ENCODE results near the gene NTN3. TPM values are rescaled to one million over a fixed set of nuclear protein-coding genes. Genes with fewer than 3 reads are reported as not detected.

NTN3 gene
- total RNA-seq, 1 experiment from 2014 or later: 0.87 TPM

- Histone ChIP-seq H3K4me1 (replicated peaks; ENCODE audit: insufficient read depth) (no peaks in the 10 kb centered on the region), H3K36me3 (ENCODE audit: low read depth) (no peaks in the 10 kb centered on the region), H2AFZ (no peak overlapping the region), H3K27ac (no peak overlapping the region), H3F3A (ENCODE audit: insufficient read depth, low read depth) (no peaks in the 10 kb centered on the region), H3K9me2 (ENCODE audit: insufficient read depth) (no peaks in the 10 kb centered on the region), H3K27me3 (ENCODE audit: insufficient read depth, low read depth) (no peaks in the 10 kb centered on the region), H3K79me2 (ENCODE audit: low read depth) (no peaks in the 10 kb centered on the region; the same call in 1 of the 2 replicates), H3K4me2 (no peak overlapping the region), H4K20me1 (ENCODE audit: insufficient read depth) (no peaks in the 10 kb centered on the region), H3K4me3 (no peak overlapping the region), H3K9me3 (ENCODE audit: insufficient read depth, low read depth) (no peaks in the 10 kb centered on the region)
- POLR2A ChIA-PET (ENCODE audit: unreplicated experiment): no interaction called here
- no TSS peak for BruUV-seq (replicated peaks)
- intact Hi-C loops (cut with micrococcal nuclease; ENCODE audit: unreplicated experiment): no loop called here
- CTCF ChIA-PET: no interaction called here
- DNase-seq: no peak
- TF ChIP-seq EZH2 (IDR thresholded peaks at IDR 0.05; ENCODE audit: low read depth): no peak
- TF ChIP-seq, protein P1, sequence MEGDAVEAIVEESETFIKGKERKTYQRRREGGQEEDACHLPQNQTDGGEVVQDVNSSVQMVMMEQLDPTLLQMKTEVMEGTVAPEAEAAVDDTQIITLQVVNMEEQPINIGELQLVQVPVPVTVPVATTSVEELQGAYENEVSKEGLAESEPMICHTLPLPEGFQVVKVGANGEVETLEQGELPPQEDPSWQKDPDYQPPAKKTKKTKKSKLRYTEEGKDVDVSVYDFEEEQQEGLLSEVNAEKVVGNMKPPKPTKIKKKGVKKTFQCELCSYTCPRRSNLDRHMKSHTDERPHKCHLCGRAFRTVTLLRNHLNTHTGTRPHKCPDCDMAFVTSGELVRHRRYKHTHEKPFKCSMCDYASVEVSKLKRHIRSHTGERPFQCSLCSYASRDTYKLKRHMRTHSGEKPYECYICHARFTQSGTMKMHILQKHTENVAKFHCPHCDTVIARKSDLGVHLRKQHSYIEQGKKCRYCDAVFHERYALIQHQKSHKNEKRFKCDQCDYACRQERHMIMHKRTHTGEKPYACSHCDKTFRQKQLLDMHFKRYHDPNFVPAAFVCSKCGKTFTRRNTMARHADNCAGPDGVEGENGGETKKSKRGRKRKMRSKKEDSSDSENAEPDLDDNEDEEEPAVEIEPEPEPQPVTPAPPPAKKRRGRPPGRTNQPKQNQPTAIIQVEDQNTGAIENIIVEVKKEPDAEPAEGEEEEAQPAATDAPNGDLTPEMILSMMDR (conservative IDR thresholded peaks at IDR 0.05): no peak
Measured at GRCh38 chr16:2486645-2487516, 15.8 kb downstream of the NTN3 start.

- Histone ChIP-seq H3K4me2 (no peak overlapping the region), H3F3A (ENCODE audit: insufficient read depth, low read depth) (no peaks in the 10 kb centered on the region), H3K4me3 (no peak overlapping the region), H3K9me2 (ENCODE audit: insufficient read depth) (no peaks in the 10 kb centered on the region), H3K36me3 (ENCODE audit: low read depth) (no peaks in the 10 kb centered on the region), H3K79me2 (ENCODE audit: low read depth) (no peaks in the 10 kb centered on the region; the same call in 1 of the 2 replicates), H3K9me3 (ENCODE audit: insufficient read depth, low read depth) (no peaks in the 10 kb centered on the region), H4K20me1 (ENCODE audit: insufficient read depth) (no peaks in the 10 kb centered on the region), H3K4me1 (replicated peaks; ENCODE audit: insufficient read depth) (no peaks in the 10 kb centered on the region), H2AFZ (no peak overlapping the region), H3K27me3 (ENCODE audit: insufficient read depth, low read depth) (no peaks in the 10 kb centered on the region), H3K27ac (no peak overlapping the region)
- no peak for DNase-seq
- no TSS peak for BruUV-seq (replicated peaks)
- POLR2A ChIA-PET (ENCODE audit: unreplicated experiment): no interaction called here
- TF ChIP-seq, protein P1 (conservative IDR thresholded peaks at IDR 0.05): no peak
- intact Hi-C loops (cut with micrococcal nuclease; ENCODE audit: unreplicated experiment): no loop called here
- CTCF ChIA-PET: no interaction called here
Measured at GRCh38 chr16:2487517-2487842, 16.4 kb downstream of the NTN3 start.

DNA sequence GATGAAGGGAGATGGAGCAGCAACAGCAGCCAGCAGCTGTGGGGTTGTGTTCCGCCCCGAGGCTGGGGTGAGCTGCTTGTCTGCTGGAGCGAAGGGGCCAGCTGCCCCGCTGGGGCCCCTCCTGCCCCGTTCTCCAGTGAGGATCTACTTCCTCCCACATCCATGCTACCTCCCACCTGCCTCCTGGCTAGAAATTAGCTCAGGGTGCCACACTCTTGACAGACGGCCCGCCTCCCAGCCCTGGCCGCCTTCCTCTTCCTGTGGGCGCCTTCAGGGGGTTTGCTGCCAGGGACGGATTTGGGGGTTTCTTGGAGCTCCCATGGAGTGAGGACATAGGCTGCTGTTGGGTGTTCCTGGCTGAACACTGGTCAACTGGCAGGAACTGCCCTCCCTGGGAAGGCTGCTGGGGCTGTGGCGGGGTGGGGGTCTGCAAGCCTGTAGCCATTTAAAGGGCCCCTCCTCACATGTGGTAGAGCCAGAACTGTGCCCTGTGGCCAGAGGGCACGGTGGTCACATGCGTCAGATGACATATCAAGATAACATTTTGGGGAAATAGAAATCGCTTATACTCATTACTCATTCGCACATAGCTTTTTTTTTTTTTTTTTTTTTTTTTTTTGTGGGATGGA is 16.9 kb downstream of the NTN3 start:
- no peaks in the 10 kb centered on the region; the same call in 1 of the 2 replicates for H3K79me2 ChIP-seq (ENCODE audit: low read depth)
- ChIA-PET POLR2A (ENCODE audit: unreplicated experiment) (no interaction called here), CTCF (no interaction called here)
- intact Hi-C loops (cut with micrococcal nuclease; ENCODE audit: unreplicated experiment): no loop called here
- no peak for DNase-seq
- no peaks in the 10 kb centered on the region for H3K36me3 ChIP-seq (ENCODE audit: low read depth)
- no peaks in the 10 kb centered on the region for H3K9me2 ChIP-seq (ENCODE audit: insufficient read depth)
- no peak overlapping the region for H3K27ac ChIP-seq
- no peak overlapping the region for H3K4me2 ChIP-seq
- H3K9me3 ChIP-seq (ENCODE audit: insufficient read depth, low read depth): no peaks in the 10 kb centered on the region
- no TSS peak for BruUV-seq (replicated peaks)
- no peak for TF ChIP-seq EZH2 (IDR thresholded peaks at IDR 0.05; ENCODE audit: low read depth)
- TF ChIP-seq, protein P1 (conservative IDR thresholded peaks at IDR 0.05): no peak
- H4K20me1 ChIP-seq (ENCODE audit: insufficient read depth): no peaks in the 10 kb centered on the region
- no peaks in the 10 kb centered on the region for H3F3A ChIP-seq (ENCODE audit: insufficient read depth, low read depth)
- H3K4me1 ChIP-seq (replicated peaks; ENCODE audit: insufficient read depth): no peaks in the 10 kb centered on the region
- H2AFZ ChIP-seq: no peak overlapping the region
- H3K27me3 ChIP-seq (ENCODE audit: insufficient read depth, low read depth): no peaks in the 10 kb centered on the region
- H3K4me3 ChIP-seq: no peak overlapping the region
